Transverse colon (tissue), 4 donors: ENCODE measurements around the gene ANXA1.

Experiments
- CTCF ChIP-seq, 5 experiments: fragments of 200-600 bp in 3 of 5; fragments of 450-650 bp in 2 of 5; sonication (generic) in 3 of 5; IDR thresholded peaks; 1 replicate in 2 of 5; 2 replicates in 3 of 5; pipeline ENCODE4 v1.5.1; 2016 to 2017; ENCODE audit warnings: antibody characterized with exemption in 5 of 5, inconsistent platforms in 3 of 5, mild to moderate bottlenecking in 2 of 5, moderate library complexity in 1 of 5
- EP300 ChIP-seq: sonication (generic); formaldehyde crosslinking; IDR thresholded peaks from one replicate; pipeline ENCODE4 v1.6.1; 2017; ENCODE audit warnings: antibody characterized with exemption, low read depth
- POLR2A ChIP-seq: fragments of 450-650 bp; IDR thresholded peaks from one replicate; pipeline ENCODE4 v1.6.1; 2016; ENCODE audit warnings: antibody characterized with exemption, mild to moderate bottlenecking, moderate library complexity
- POLR2AphosphoS5 ChIP-seq, 3 donors: sonication (generic); formaldehyde crosslinking; IDR thresholded peaks; one replicate each; pipeline ENCODE4 v1.6.1; 2016; ENCODE audit warnings: antibody characterized with exemption in 3 of 3

DNA sequence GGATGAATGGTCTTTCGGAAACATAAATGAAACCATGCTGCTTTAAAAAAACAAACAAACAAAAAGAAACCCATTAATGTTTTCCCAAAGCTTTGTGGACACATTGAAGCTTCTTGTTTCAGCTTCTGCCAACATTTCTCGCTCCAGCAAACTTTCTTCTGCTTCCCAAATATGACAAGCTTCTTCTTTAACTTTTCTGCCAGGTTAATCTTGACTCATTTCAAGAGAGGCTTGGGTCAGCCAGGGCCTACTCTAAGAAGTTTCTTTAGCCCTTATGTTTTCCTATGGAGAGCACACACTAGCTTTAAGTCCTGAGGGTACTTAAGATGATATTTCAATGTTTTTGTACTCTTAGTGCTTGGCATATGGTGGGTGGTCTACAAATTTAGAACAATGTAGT lies 6.1 kb downstream of the ANXA1 start:
- no peak for TF ChIP-seq CTCF (IDR thresholded peaks at IDR 0.05)
- no peak for TF ChIP-seq POLR2AphosphoS5 (IDR thresholded peaks at IDR 0.05)
- TF ChIP-seq POLR2A = no peak
- TF ChIP-seq EP300 = no peak
